ENCODE measurements around the gene MAGI1. TPM values are rescaled to one million over a fixed set of nuclear protein-coding genes. Genes with fewer than 3 reads are reported as not detected.

MAGI1 gene
- total and polyA plus RNA-seq, 10 donors = 3.5 to 104 (median 62.3) TPM

- WGBS, 5 donors = 0 to 2% (median 1%) methylated on average over 25 of the region's 25 CpGs
- Histone ChIP-seq H3K9me3 (no peaks in the 10 kb centered on the region), H3K36me3 (no peaks in the 10 kb centered on the region), H3K4me1 (peaks cover 0 to 49% (median 12%) of the 10 kb centered on the region in 6 donors), H3K27me3 (replicated peaks in 1 of 7) (peaks cover 0 to 61% (median 18%) of the 10 kb centered on the region in 7 donors), H3K4me3 (peak overlapping the region; percentile 27 to 74 (median 55)), H3K27ac (peak overlapping the region; percentile 17 to 96 (median 90))
- intact Hi-C loops (cut with DNase I; ENCODE audit: low total_unique reads) = loop anchor here (10.0 kb wide), 1 partner anchor 254 kb away; no protein-coding TSS in a partner anchor
- DNase-seq = no peak
- no peak for TF ChIP-seq POLR2A (IDR thresholded peaks at IDR 0.05)
- no peak for TF ChIP-seq POLR2AphosphoS5 (IDR thresholded peaks at IDR 0.05)
- no peak for TF ChIP-seq CTCF (IDR thresholded peaks at IDR 0.05 in 8 of 11, conservative IDR thresholded peaks at IDR 0.05 in 3 of 11)
Observed at GRCh38 chr3:66038384-66038725, 363 bp downstream of the MAGI1 start.

GRCh38 chr3:66037986-66038369, 740 bp downstream of the MAGI1 start:
- WGBS, 5 donors = 1 to 5% (median 1%) methylated on average over 21 to 31 of the region's 31 CpGs
- Histone ChIP-seq H3K4me1 (peaks cover 0 to 49% (median 12%) of the 10 kb centered on the region in 6 donors), H3K9me3 (no peaks in the 10 kb centered on the region), H3K27me3 (replicated peaks in 1 of 7) (peaks cover 0 to 61% (median 18%) of the 10 kb centered on the region in 7 donors), H3K4me3 (peak overlapping the region; percentile 27 to 74 (median 55)), H3K36me3 (no peaks in the 10 kb centered on the region), H3K27ac (peak overlapping the region; percentile 17 to 96 (median 90))
- TF ChIP-seq CTCF (IDR thresholded peaks at IDR 0.05 in 8 of 11, conservative IDR thresholded peaks at IDR 0.05 in 3 of 11) (no peak), POLR2AphosphoS5 (IDR thresholded peaks at IDR 0.05) (no peak), POLR2A (IDR thresholded peaks at IDR 0.05) (no peak)
- no peak for DNase-seq
- intact Hi-C loops (cut with DNase I; ENCODE audit: low total_unique reads) = loop anchor here (10.0 kb wide), 1 partner anchor 253 kb away; no protein-coding TSS in a partner anchor

GRCh38 chr3:66037330-66037985, 1.3 kb downstream of the MAGI1 start:
- Histone ChIP-seq H3K27me3 (replicated peaks in 1 of 7) (peaks cover 0 to 61% (median 18%) of the 10 kb centered on the region in 7 donors), H3K4me1 (peaks cover 0 to 49% (median 12%) of the 10 kb centered on the region in 6 donors), H3K36me3 (no peaks in the 10 kb centered on the region), H3K9me3 (no peaks in the 10 kb centered on the region), H3K4me3 (peak overlapping the region; percentile 27 to 74 (median 55)), H3K27ac (peak overlapping the region; percentile 17 to 96 (median 90))
- no peak for DNase-seq
- intact Hi-C loops (cut with DNase I; ENCODE audit: low total_unique reads) = loop anchor here (10.0 kb wide), 1 partner anchor 253 kb away; no protein-coding TSS in a partner anchor
- WGBS, 5 donors = 4 to 6% (median 5%) methylated on average over 16 to 33 of the region's 33 CpGs
- TF ChIP-seq CTCF (IDR thresholded peaks at IDR 0.05 in 8 of 11, conservative IDR thresholded peaks at IDR 0.05 in 3 of 11) (peak in 4 of 11 experiments; percentile 17 to 32 (median 26)), POLR2A (IDR thresholded peaks at IDR 0.05) (peak in 1 of 3 donors; percentile 10), POLR2AphosphoS5 (IDR thresholded peaks at IDR 0.05) (peak in 2 of 3 donors; percentile 58 to 70)

GRCh38 chr3:66036586-66037148, 2.1 kb downstream of the MAGI1 start:
- intact Hi-C loops (cut with DNase I; ENCODE audit: low total_unique reads) = loop anchor here (10.0 kb wide), 1 partner anchor 252 kb away; no protein-coding TSS in a partner anchor
- peak overlapping the region in 7 of 8 donors; percentile 85 to 96 (median 91) for H3K27ac ChIP-seq
- peaks cover 0 to 49% (median 12%) of the 10 kb centered on the region in 6 donors for H3K4me1 ChIP-seq
- H3K9me3 ChIP-seq = no peaks in the 10 kb centered on the region
- H3K36me3 ChIP-seq = no peaks in the 10 kb centered on the region
- peak overlapping the region; percentile 27 to 74 (median 55) for H3K4me3 ChIP-seq
- 59 to 78% (median 67%) methylated on average over 9 of the region's 9 CpGs for WGBS, 5 donors
- peaks cover 0 to 60% (median 18%) of the 10 kb centered on the region in 7 donors for H3K27me3 ChIP-seq (replicated peaks in 1 of 7)
- no peak for DNase-seq
- TF ChIP-seq CTCF (IDR thresholded peaks at IDR 0.05 in 8 of 11, conservative IDR thresholded peaks at IDR 0.05 in 3 of 11) (no peak), POLR2AphosphoS5 (IDR thresholded peaks at IDR 0.05) (peak in 1 of 3 donors; percentile 54)
